GM23248 (cell line): ENCODE measurements around the gene HS3ST2.

Experiments
- EZH2 ChIP-seq: fragments of 200-600 bp; sonication (generic); IDR thresholded peaks from 2 replicates; pipeline ENCODE4 v1.6.1; 2018; ENCODE audit warnings: antibody characterized with exemption, mild to moderate bottlenecking; ENCODE audit not compliant: insufficient read depth, poor library complexity, severe bottlenecking
- EZH2phosphoT487 ChIP-seq: fragments of 200-600 bp; sonication (generic); IDR thresholded peaks from 2 replicates; pipeline ENCODE4 v1.6.1; 2018; ENCODE audit warnings: antibody characterized with exemption, moderate library complexity, mild to moderate bottlenecking, low read depth; ENCODE audit not compliant: insufficient read depth

- no peak for TF ChIP-seq EZH2phosphoT487
- TF ChIP-seq EZH2 = no peak
These were observed 83.2 kb downstream of the HS3ST2 start for GRCh38 chr16:22897184-22897583.
